CD4-positive, alpha-beta T cell treated with Interferon alpha-2 for 1 hour (primary cell): Measurements from ENCODE around the gene ATAD1.
A peak's percentile ranks its signal among the peaks of the same experiment; 100 is the strongest.
"Not testable (repeated sequence)": the region's sequence is repeated elsewhere in the genome, so short reads cannot be mapped to it uniquely, and the experiment has no call there.

Experiments used
- DNase-seq, 2 donors: peaks; one replicate each; pipeline ENCODE4 v3.0.0-alpha.2; 2020 to 2022

The ATAD1 gene, protein sequence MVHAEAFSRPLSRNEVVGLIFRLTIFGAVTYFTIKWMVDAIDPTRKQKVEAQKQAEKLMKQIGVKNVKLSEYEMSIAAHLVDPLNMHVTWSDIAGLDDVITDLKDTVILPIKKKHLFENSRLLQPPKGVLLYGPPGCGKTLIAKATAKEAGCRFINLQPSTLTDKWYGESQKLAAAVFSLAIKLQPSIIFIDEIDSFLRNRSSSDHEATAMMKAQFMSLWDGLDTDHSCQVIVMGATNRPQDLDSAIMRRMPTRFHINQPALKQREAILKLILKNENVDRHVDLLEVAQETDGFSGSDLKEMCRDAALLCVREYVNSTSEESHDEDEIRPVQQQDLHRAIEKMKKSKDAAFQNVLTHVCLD

DNA sequence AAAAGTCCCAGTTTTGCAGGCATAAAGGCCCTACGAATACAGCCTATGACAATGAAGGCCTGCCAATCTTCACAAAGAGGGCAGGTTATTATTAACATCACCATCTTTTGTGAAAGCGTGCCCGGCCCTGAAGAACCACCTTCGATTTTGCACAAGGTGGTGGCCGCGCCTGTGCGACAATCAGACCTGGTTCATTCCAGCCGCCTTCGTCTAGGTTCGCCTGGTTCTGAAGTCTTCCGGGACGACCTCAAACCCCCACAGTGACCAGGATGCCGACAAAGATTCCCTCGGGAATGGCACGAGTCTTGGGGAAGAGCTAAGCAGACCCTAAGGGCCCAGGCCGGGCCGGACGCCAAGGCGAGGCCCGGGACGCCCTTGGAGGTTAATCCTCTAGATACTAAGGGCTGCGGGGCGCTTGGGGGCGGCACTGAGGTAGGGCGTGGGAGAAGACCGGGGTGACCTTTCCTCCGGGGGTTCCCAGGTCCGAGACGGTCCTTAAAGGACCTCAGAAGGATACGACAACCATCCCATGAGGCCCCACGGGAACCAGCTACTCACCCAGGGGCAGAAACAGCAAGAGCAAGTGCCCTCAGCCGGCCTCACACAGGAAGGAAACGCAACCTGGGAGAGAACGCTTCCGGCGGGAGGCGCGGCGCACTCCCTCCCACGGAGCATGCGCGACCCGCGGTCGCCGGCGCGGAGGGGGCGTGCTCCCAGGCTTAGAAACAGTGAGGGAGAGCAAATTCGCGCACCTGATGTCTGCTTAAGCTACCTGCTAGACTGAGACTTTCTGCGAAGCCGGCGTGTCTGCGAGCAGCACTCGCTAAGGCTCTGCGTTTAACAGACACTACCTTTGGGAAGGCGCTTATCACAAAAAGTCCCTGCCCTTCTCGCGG, at the start of gene ATAD1:
TSS of gene ATAD1 (minus strand) at position 618 of the 896 bp plus-strand sequence. CDS start 3,627 bp downstream, outside the sequence.
- peak; percentile 87 to 92 for DNase-seq

DNA sequence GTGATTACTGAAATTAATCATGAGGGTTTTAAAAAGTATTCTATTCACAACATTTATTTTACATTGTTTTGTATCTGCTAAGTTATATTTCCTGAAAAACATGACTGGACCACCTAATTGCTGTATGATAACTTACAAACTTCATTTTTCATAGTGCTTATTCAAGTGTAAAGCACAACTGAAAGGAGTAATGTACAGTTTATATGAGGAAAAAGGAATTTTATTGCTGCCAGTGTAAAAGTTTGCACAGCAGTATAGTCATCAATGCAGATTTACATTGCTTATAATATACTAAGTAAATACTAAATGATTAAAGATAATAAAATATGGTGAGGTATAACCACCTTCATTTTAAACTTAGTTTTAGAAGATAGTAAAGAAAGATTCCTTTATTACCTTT, 49.4 kb upstream of the ATAD1 start:
- no peak for DNase-seq

DNA sequence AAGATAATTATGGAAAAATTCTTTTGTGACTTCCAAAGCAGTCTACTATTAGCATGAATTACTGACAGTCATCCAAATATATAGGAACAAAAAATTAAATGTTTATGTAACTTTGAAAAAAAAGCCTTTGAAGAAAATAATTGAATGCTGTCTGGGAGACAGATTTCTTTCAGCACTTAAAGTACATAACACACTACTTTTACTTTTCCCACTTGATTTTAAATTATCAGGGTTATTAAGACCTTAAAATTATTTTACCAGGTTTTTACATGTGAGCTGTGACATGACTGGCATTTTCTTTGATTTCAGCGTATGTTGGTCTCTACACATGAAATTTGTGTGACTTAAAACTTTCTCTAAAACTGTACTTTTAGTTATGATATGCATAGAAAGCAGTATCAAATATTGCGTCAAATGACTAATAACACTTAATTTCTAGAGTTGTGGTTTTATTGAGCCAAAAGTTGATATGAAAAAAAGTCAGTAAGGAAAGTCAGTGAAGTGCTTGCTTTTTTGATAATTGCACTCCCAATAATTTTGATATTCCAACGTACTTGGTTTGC, 48.5 kb upstream of the ATAD1 start:
- no peak for DNase-seq

DNA sequence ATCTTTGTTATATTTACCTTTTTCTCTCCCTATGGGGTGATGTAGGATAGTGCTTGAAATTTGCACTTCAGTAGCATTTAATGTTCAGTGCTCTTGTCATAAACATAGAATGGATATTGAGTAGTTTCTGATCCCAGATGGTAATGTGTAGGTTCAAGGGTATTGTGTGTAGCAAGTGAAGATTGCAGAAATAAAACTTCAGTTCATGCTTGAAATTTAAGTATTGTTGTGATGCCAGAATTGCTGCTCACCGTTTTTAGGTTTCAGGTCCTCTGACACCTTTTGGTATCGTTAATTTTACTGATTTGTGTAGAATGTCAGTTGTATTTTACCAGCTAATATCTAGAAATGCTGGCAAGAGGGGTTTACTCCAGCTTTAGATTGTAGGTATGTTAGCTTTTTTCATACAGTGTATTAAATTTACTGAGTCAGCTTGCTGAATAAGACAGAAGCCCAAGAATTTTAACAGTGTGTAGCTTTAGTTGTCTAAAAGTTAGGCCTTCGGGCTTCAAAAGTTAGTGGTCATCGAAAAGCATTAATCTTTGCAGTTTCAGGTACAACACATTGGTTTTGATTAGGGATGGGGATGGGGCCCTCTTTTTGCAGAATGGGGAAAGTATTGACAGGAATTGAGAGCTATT, 47.3 kb upstream of the ATAD1 start:
- no peak for DNase-seq

DNA sequence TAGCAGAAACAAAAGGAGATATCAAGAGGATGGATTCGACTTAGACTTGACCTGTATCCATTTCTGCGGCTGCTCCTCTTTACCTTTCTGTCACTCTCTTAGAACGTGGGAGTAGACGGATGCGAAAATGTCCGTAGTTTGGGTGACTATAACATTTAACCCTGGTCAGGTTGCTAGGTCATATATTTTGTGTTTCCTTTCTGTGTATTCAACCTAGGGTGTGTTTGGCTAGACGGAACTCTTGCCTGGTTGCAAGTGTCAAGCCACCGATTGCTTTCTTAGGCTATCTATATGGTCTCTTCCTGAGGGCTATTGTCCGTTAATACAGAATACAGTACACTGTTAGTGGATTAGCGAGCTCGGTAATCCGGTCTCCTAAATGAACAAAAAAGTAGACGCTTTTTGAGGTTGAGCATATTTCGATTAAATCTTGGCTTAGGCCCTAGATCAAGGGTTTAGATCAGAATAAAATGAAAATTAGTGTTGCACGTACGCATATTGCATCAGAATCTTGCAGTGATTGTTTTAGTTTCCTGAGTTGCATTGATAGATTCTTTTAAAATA, 46.6 kb upstream of the ATAD1 start:
- DNase-seq: no peak

DNA sequence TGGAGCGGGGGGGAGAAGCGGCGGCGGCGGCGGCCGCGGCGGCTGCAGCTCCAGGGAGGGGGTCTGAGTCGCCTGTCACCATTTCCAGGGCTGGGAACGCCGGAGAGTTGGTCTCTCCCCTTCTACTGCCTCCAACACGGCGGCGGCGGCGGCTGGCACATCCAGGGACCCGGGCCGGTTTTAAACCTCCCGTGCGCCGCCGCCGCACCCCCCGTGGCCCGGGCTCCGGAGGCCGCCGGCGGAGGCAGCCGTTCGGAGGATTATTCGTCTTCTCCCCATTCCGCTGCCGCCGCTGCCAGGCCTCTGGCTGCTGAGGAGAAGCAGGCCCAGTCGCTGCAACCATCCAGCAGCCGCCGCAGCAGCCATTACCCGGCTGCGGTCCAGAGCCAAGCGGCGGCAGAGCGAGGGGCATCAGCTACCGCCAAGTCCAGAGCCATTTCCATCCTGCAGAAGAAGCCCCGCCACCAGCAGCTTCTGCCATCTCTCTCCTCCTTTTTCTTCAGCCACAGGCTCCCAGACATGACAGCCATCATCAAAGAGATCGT, 46.0 kb upstream of the ATAD1 start:
- peak; percentile 6 to 42 for DNase-seq

DNA sequence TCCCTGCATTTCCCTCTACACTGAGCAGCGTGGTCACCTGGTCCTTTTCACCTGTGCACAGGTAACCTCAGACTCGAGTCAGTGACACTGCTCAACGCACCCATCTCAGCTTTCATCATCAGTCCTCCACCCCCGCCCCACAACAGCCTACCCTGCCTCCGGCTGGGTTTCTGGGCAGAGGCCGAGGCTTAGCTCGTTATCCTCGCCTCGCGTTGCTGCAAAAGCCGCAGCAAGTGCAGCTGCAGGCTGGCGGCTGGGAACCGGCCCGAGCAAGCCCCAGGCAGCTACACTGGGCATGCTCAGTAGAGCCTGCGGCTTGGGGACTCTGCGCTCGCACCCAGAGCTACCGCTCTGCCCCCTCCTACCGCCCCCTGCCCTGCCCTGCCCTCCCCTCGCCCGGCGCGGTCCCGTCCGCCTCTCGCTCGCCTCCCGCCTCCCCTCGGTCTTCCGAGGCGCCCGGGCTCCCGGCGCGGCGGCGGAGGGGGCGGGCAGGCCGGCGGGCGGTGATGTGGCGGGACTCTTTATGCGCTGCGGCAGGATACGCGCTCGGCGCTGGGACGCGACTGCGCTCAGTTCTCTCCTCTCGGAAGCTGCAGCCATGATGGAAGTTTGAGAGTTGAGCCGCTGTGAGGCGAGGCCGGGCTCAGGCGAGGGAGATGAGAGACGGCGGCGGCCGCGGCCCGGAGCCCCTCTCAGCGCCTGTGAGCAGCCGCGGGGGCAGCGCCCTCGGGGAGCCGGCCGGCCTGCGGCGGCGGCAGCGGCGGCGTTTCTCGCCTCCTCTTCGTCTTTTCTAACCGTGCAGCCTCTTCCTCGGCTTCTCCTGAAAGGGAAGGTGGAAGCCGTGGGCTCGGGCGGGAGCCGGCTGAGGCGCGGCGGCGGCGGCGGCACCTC, 45.3 kb upstream of the ATAD1 start, which contains the start of the genes KLLN and PTEN:
TSS of gene KLLN (minus strand) at position 481 of the 891 bp plus-strand sequence. CDS start 1,046 bp downstream, outside the sequence.
TSS of gene PTEN (plus strand) at position 573 of the 891 bp plus-strand sequence. CDS start 845 bp downstream, outside the sequence.
- DNase-seq: peak; percentile 81 to 87

DNA sequence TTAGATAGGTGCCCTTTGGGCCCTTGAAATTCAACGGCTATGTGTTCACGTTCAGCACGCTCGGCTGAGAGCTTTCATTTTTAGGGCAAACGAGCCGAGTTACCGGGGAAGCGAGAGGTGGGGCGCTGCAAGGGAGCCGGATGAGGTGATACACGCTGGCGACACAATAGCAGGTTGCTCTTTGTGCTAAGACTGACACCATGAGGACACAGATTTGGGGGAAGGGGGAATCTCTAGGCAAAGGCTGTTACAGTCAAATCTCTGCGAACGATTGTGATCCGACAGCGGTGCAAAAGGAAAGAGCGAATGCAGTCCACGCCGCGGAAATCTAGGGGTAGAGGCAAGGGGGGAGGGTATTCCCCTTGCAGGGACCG, 44.6 kb upstream of the ATAD1 start:
- DNase-seq: peak; percentile 70 to 80

DNA sequence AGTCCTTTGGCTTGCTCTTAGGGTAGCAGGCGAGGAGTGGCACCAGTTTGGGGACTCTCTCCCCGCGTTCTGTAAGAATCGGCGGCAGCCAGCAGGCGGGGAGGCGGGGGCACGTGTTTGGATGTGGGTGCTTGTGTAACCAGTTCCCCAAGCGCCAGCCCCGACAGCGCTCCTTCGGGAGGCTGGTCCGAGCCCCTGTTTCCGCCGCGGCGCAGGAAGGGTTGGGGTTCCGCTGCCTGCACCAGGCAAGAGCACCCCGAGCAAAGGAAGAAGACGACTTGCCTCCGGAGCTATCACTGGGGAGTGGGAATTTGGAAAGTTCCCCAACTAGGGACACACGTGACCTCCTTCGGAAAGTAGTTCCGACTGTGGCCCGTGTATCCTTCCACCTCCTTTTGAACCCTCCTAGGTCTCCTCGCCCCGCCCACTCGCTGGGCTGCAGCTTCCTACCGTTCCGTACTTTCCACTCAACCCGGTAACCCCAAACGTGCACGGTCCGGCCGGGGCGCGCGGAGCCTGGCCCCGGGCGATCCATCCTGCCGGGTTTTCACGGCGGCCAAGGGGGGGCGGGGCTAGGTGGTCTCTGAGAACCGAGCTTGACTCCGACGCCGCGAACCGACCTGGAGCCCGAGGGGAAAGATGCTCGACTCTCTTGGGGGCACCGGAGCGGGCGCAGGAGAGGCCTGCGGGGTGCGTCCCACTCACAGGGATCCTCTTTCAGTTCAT, 44.1 kb upstream of the ATAD1 start:
- DNase-seq: peak; percentile 95 to 96

DNA sequence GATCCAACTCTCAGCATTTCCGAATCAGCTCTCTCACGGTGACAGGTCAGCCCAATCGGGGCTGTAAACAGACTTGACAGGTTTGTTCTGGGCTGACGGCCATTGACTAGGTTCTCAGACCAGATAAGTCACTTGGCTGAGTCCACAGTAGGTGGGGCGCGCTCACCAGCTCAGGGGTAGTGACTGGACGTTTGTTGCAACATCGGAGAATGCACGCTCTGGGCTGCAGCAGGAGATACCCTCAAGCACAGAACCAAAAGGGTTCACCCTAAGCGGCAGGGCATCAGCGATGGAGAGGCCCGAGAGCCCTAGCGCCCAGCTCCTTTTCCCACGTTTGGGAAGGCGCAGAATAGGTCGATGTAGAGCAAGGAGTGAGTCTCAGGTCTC, 43.5 kb upstream of the ATAD1 start:
- peak in 1 of 2 donors; percentile 60 for DNase-seq

DNA sequence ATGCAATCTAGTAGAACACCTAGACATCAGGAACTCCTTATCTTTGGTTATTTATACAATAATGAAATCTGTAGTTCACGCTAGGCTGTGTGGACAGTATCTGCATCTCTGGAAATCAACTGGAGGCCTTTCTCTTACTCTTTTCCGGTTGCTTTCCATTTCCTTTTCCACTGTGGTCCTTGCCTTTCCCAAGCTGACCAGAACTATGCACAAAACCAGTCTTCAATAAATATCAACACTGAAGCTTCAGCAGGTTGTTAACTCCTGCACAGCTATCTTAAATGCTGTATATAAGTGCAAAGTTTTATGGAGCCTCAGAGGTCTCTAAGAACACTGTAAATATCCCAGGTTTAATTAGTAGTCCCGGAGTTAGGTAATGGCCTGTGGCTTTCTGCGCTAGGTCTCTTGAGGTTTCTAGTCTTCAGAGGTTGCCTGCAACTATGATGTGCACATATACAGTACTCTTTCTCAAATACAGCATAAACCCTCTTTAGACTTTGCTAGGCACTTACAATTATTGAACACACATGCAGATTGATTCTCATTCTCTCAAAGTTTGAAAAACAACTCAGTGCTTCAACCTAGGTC, 42.9 kb upstream of the ATAD1 start:
- DNase-seq: no peak

DNA sequence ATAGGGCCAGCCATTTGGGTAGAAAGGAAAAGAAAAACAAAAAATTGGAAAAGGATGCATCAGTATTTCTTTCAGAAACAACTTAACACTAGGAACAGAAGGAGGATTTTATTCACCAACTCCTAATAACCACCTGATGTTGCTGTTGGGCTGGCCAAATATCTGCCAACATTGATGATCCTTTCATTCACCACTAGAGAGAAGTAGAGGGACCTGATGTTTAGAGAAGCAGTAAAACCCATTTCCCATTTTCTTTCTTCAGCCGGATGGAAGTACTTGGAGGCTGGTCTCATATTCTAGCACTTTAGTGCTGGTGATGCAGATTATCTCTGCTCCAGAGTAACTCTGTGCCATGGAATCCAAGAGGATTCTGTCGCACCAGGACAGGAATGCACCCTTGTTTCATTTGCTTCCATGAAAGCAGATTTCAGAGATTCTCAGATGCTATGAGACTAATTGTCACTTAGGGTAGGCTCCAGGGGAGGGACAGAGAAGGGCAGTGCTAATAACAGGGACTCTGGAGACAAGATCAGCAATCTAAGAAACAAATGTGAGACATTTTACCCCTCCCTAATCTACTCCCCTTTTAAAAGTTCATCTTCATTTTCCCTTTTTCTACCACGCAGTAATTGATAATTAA, 42.2 kb upstream of the ATAD1 start:
- peak; percentile 61 to 73 for DNase-seq

DNA sequence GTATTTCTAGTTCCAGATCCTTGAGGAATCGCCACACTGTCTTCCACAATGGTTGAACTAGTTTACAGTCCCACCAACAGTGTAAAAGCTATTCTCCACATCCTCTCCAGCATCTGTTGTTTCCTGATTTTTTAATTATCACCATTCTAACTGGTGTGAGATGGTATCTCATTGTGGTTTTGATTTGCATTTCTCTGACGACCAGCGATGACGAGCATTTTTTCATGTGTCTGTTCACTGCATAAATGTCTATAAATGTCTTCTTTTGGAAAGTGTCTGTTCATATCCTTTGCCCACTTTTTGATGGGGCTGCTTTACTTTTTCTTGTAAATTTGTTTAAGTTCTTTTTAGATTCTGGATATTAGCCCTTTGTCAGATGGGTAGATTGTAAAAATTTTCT, 37.6 kb upstream of the ATAD1 start:
- DNase-seq: not testable (repeated sequence)

DNA sequence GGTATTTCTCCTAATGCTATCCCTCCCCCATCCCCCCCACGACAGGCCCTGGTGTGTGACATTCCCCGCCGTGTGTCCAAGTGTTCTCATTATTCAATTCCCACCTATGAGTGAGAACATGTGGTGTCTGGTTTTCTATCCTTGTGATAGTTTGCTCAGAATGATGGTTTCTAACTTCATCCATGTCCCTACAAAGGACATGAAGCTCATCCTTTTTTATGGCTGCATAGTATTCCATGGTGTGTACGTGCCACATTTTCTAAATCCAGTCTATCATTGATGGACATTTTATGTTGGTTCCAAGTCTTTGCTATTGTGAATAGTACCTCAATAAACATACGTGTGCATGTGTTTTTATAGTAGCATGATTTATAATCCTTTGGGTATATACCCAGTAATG, 37.2 kb upstream of the ATAD1 start:
- DNase-seq: not testable (repeated sequence)

DNA sequence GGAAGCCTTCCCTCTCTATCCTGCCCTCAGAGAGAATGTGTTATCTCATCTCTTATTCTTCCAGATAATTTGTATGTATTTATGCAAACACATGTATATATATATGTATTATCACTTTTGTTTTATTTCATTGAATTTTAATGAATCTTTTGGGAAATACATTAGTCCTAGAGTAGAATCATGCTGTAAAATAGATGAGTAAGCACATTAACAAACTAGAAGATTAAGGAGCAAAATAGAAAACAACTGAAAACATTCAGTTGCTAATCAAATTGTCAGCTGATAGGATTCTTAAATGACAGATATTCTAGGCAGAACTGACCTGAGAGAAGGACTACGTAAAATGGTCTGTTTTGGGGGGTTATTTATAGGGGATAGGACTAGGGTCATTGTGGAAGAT, 34.1 kb upstream of the ATAD1 start:
- DNase-seq: no peak

DNA sequence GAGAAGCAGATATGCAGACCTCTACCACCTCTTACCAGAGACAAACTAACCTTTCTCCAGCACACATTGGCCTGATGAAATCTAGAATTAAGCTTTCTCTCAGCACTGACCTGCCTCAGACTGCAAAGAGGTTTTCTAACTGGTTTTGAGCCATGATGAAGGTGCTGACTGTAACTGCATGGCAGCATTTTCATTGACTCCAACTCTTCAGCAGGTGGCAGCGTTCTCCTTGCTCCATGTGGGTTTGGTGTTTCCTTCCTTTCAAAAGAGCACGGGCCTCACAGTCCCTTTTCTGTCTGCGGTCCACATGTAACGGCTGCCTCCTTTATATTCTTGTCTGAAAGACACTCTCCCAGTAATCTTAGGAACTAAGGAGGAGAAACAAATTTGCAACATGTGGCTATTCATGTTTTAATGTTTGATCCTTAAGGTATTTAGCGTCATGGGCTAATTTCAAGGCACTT, 32.7 kb upstream of the ATAD1 start:
- peak; percentile 56 to 58 for DNase-seq

DNA sequence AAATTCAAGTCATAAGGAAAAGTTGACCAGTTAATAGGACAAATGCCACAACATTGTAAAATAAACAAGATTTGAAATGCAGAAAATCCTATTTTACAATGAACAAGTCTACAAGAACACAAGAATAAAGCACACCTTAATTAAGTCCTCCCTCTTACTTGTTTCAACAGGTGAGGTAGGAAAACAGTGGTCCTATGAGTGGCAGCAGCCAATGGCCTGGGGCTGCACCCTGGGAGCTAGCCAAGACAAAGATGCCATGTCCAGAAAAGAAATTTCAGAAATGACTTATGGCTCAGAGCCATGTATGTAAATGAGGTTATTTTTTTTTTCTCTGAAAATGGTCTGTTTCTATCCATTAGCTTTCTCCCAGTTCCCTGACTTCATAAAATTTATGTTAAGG, 31.0 kb upstream of the ATAD1 start:
- DNase-seq: no peak

DNA sequence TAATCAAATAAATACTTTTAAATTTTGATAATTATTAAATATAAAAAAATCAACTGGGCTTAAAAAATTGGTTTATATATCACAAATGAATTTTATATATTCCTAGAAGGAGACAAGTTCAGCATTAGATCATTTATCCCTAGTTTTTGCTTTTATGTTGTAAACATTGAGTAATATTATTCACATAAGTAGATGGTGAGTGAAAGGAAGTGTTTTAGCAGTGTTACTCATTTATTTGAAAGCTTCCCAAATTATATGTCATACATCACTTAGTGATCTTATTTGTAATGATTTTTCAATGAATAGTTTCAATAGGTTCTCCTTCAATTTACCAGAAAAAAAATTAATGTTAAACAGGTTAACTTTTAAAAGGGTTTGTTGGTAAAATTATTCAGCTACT, 29.5 kb upstream of the ATAD1 start:
- DNase-seq: no peak

DNA sequence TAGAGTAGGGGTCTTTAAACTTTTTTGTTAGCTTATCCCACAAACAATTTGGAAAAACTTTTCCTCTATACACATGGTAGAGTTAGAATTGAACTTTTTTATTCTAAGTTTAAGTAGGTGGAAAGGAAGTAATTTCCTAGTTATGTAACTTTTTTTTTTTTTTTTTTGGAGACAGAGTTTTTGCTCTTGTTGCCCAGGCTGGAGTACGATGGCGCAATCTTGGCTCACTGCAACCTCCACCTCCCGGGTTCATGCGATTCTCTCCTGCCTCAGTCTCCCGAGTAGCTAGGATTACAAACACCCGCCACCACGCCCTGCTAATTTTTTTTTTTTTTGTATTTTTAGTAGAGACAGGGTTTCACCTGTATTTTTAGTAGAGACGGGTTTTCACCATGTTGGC, 28.7 kb upstream of the ATAD1 start:
- not testable (repeated sequence) for DNase-seq
